ENCODE data around the gene SLC35G6. TPM values are rescaled to one million over a fixed set of nuclear protein-coding genes. Genes with fewer than 3 reads are reported as not detected.
A peak's percentile ranks its signal among the peaks of the same experiment; 100 is the strongest.

The SLC35G6 gene
- total and polyA plus RNA-seq, 2 of the 13 experiments (the other 11 are each of a cell fraction or from before 2014, with no cell fraction given) = 0.07 TPM; not detected in 1

DNA sequence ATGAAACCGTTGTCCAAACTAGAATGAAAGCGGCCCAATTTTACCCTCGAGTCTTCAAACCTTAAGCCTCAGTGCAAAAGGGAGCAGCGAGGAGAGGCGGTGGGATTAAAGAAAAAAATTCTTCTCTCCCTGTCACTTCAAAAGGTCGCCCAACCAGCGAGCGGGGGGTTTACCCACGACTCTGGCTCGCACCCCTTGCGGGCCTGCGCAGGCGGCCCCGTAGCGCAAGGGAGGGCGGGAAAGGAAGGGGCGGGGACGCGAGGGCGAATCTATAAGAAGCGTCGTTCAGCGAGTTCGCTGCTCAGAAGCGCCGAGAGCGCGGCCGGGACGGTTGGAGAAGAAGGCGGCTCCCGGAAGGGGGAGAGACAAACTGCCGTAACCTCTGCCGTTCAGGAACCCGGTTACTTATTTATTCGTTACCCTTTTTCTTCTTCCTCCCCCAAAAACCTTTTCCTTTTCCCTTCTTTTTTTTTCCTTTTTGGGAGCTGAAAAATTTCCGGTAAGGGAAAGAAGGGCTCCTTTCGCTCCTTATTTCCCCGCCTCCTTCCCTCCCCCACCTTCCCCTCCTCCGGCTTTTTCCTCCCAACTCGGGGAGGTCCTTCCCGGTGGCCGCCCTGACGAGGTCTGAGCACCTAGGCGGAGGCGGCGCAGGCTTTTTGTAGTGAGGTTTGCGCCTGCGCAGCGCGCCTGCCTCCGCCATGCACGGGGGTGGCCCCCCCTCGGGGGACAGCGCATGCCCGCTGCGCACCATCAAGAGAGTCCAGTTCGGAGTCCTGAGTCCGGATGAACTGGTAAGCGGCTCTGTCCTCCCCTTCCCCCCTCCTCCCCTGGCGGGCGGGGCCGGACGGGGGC, 3.0 kb downstream of the SLC35G6 start, which contains the start of gene POLR2A (continued):
- TF ChIP-seq ZNF652 (CRISPR knock-in tag; IDR thresholded peaks at IDR 0.05; ENCODE audit: borderline replicate concordance, low read depth) (peak; percentile 56), CBX2 (IDR thresholded peaks at IDR 0.05; ENCODE audit: low read depth, low read length) (no peak), CBX2 (CRISPR knock-in tag; IDR thresholded peaks at IDR 0.05; ENCODE audit: low read depth) (no peak), ZNF260 (CRISPR knock-in tag; IDR thresholded peaks at IDR 0.05; ENCODE audit: borderline replicate concordance, low read depth) (no peak), CHD2 (IDR thresholded peaks at IDR 0.05; ENCODE audit: low read depth, low read length) (peak; percentile 62; the same call in 1 of the 2 replicates), ZNF335 (CRISPR knock-in tag; IDR thresholded peaks at IDR 0.05) (0 out of 2 replicates have a peak, but pooled peaks have one; percentile 21), KLF16 (CRISPR knock-in tag; IDR thresholded peaks at IDR 0.05) (peak in 1 of 2 experiments; percentile 98; a peak in 2 of 4 replicates), PHB2 (IDR thresholded peaks at IDR 0.05; ENCODE audit: partially characterized antibody) (no peak), ZMAT3 (CRISPR knock-in tag; conservative IDR thresholded peaks at IDR 0.05) (peak; percentile 73), NFE2L1 (CRISPR knock-in tag; IDR thresholded peaks at IDR 0.05; ENCODE audit: borderline replicate concordance) (no peak), TCF7L2 (IDR thresholded peaks at IDR 0.05; ENCODE audit: low read depth, low read length) (no peak), ZNF577 (CRISPR knock-in tag; IDR thresholded peaks at IDR 0.05; ENCODE audit: borderline replicate concordance, low read depth) (no peak; the same call in 1 of the 2 replicates), ZNF703 (CRISPR knock-in tag; IDR thresholded peaks at IDR 0.05; ENCODE audit: borderline replicate concordance) (no peak), ZNF329 (CRISPR knock-in tag; IDR thresholded peaks at IDR 0.05; ENCODE audit: low read depth) (peak; percentile 76; the same call in 1 of the 2 replicates), FOXA1 (IDR thresholded peaks at IDR 0.05) (no peak), FOXA1 (CRISPR knock-in tag; IDR thresholded peaks at IDR 0.05) (0 out of 2 replicates have a peak, but pooled peaks have one; percentile 15), HNRNPH1 (optimal IDR thresholded peaks at IDR 0.05; ENCODE audit: low read depth, low read length) (peak; percentile 77), STAG1 (CRISPR knock-in tag; IDR thresholded peaks at IDR 0.05) (no peak), CREM (IDR thresholded peaks at IDR 0.05) (peak; percentile 53; the same call in 1 of the 2 replicates), CREM (CRISPR knock-in tag; IDR thresholded peaks at IDR 0.05) (no peak)
- TF ChIP-seq, protein P1, sequence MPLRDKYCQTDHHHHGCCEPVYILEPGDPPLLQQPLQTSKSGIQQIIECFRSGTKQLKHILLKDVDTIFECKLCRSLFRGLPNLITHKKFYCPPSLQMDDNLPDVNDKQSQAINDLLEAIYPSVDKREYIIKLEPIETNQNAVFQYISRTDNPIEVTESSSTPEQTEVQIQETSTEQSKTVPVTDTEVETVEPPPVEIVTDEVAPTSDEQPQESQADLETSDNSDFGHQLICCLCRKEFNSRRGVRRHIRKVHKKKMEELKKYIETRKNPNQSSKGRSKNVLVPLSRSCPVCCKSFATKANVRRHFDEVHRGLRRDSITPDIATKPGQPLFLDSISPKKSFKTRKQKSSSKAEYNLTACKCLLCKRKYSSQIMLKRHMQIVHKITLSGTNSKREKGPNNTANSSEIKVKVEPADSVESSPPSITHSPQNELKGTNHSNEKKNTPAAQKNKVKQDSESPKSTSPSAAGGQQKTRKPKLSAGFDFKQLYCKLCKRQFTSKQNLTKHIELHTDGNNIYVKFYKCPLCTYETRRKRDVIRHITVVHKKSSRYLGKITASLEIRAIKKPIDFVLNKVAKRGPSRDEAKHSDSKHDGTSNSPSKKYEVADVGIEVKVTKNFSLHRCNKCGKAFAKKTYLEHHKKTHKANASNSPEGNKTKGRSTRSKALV (CRISPR knock-in tag; IDR thresholded peaks at IDR 0.05) = peak; percentile 58
- TF ChIP-seq, protein P2, sequence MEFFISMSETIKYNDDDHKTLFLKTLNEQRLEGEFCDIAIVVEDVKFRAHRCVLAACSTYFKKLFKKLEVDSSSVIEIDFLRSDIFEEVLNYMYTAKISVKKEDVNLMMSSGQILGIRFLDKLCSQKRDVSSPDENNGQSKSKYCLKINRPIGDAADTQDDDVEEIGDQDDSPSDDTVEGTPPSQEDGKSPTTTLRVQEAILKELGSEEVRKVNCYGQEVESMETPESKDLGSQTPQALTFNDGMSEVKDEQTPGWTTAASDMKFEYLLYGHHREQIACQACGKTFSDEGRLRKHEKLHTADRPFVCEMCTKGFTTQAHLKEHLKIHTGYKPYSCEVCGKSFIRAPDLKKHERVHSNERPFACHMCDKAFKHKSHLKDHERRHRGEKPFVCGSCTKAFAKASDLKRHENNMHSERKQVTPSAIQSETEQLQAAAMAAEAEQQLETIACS (CRISPR knock-in tag; IDR thresholded peaks at IDR 0.05) = no peak; the same call in 1 of the 2 replicates
- TF ChIP-seq, protein P3, sequence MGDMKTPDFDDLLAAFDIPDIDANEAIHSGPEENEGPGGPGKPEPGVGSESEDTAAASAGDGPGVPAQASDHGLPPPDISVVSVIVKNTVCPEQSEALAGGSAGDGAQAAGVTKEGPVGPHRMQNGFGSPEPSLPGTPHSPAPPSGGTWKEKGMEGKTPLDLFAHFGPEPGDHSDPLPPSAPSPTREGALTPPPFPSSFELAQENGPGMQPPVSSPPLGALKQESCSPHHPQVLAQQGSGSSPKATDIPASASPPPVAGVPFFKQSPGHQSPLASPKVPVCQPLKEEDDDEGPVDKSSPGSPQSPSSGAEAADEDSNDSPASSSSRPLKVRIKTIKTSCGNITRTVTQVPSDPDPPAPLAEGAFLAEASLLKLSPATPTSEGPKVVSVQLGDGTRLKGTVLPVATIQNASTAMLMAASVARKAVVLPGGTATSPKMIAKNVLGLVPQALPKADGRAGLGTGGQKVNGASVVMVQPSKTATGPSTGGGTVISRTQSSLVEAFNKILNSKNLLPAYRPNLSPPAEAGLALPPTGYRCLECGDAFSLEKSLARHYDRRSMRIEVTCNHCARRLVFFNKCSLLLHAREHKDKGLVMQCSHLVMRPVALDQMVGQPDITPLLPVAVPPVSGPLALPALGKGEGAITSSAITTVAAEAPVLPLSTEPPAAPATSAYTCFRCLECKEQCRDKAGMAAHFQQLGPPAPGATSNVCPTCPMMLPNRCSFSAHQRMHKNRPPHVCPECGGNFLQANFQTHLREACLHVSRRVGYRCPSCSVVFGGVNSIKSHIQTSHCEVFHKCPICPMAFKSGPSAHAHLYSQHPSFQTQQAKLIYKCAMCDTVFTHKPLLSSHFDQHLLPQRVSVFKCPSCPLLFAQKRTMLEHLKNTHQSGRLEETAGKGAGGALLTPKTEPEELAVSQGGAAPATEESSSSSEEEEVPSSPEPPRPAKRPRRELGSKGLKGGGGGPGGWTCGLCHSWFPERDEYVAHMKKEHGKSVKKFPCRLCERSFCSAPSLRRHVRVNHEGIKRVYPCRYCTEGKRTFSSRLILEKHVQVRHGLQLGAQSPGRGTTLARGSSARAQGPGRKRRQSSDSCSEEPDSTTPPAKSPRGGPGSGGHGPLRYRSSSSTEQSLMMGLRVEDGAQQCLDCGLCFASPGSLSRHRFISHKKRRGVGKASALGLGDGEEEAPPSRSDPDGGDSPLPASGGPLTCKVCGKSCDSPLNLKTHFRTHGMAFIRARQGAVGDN (CRISPR knock-in tag; IDR thresholded peaks at IDR 0.05) = peak; percentile 92

Measured in HepG2 (cell line).